ENCODE data around the gene MC3R.

GRCh38 chr20:56223352-56223751 lies 25.2 kb upstream of the MC3R start:
- TF ChIP-seq CTCF (IDR thresholded peaks at IDR 0.05) (no peak), POLR2A (IDR thresholded peaks at IDR 0.05) (no peak), EP300 (IDR thresholded peaks at IDR 0.05) (no peak), POLR2AphosphoS5 (IDR thresholded peaks at IDR 0.05) (no peak)

Measured in upper lobe of left lung (tissue), 4 donors.